Gastroesophageal sphincter (tissue), 4 donors: Measurements from ENCODE around the gene ATM. TPM values are rescaled to one million over a fixed set of nuclear protein-coding genes. Genes with fewer than 3 reads are reported as not detected.
"Not testable (repeated sequence)": the region's sequence is repeated elsewhere in the genome, so short reads cannot be mapped to it uniquely, and the experiment has no call there.

Experiments
- ATAC-seq: fragments of 150-250 bp; one replicate; pipeline ENCODE4 v1.9.1; 2016; ENCODE audit warnings: mild to moderate bottlenecking, moderate library complexity
- H3K27ac ChIP-seq, 4 donors: fragments of 200-600 bp; sonication (generic) in 3 of 4; 1 replicate in 3 of 4; 2 replicates in 1 of 4; pipeline ENCODE4 v1.5.1; 2016 to 2019
- H3K27me3 ChIP-seq: fragments of 200-600 bp; sonication (generic); one replicate; pipeline ENCODE4 v1.5.1; 2019
- H3K36me3 ChIP-seq, 2 donors: fragments of 200-600 bp; sonication (generic); one replicate each; pipeline ENCODE4 v1.5.1; 2019; ENCODE audit warnings: control low read depth in 1 of 2
- H3K4me1 ChIP-seq, 3 donors: fragments of 200-600 bp; sonication (generic); 1 replicate in 2 of 3; 2 replicates in 1 of 3; pipeline ENCODE4 v1.5.1; 2016 to 2019; ENCODE audit warnings: control low read depth in 2 of 3
- H3K4me3 ChIP-seq, 2 donors: fragments of 200-600 bp; sonication (generic); one replicate each; pipeline ENCODE4 v1.5.1; 2019; ENCODE audit warnings: mild to moderate bottlenecking in 1 of 2, moderate library complexity in 1 of 2
- H3K9me3 ChIP-seq, 3 donors: fragments of 200-600 bp; sonication (generic); one replicate each; pipeline ENCODE4 v1.5.1; 2017 to 2019; ENCODE audit warnings: control low read depth in 2 of 3
- EP300 ChIP-seq: sonication (generic); formaldehyde crosslinking; IDR thresholded peaks from one replicate; pipeline ENCODE4 v1.6.1; 2017; ENCODE audit warnings: antibody characterized with exemption, mild to moderate bottlenecking
- POLR2A ChIP-seq, 2 donors: fragments of 450-650 bp; IDR thresholded peaks; one replicate each; pipeline ENCODE4 v1.6.1; 2017; ENCODE audit warnings: antibody characterized with exemption in 2 of 2, mild to moderate bottlenecking in 2 of 2, moderate library complexity in 1 of 2
- POLR2AphosphoS5 ChIP-seq: sonication (generic); formaldehyde crosslinking; IDR thresholded peaks from one replicate; pipeline ENCODE4 v1.6.1; 2017; ENCODE audit warnings: antibody characterized with exemption
- WGBS, 2 donors: methylation state at CpG; one replicate each; pipeline ENCODE4 v1.1.5; 2018; ENCODE audit warnings: low coverage in 1 of 2; 5-methylcytosine and 5-hydroxymethylcytosine counted together
- total RNA-seq, 4 donors: library from RNA; depleted of rRNA; stranded (reverse); fragments of >200 nt; gene quantifications; one replicate each; pipeline ENCODE4 v1.1.0, GENCODE V29; 2016
- TF ChIP-seq, protein P1 (sequence below), 4 experiments: fragments of 200-600 bp in 2 of 4; fragments of 450-650 bp in 2 of 4; sonication (generic) in 1 of 4; IDR thresholded peaks; one replicate each; pipeline ENCODE4 v1.5.1; 2017 to 2019; ENCODE audit warnings: antibody characterized with exemption in 4 of 4, mild to moderate bottlenecking in 2 of 4, moderate library complexity in 2 of 4

ATM gene
- total RNA-seq, 4 donors from 2014 or later = 36.3 to 88.6 (median 50.2) TPM

DNA sequence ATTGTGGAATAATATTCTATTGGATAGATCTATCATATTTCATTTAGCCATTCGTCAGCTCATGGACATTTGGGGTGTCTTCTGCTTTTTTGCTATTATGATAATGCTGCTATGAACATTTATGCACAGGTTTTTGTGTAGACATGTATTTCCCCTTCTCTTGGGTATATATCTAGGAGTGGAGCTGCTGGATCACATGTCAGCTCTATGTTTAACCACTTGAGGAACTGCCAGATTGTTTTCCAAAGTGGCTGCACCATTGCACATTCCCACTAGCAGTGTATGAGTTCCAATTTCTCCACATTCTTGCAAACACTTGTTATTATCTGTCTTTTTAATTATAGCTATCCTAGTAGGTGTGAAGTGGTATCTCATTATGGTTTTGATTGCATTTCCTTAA lies 169.5 kb downstream of the ATM start:
- H3K27me3 ChIP-seq = no peaks in the 10 kb centered on the region
- no peak overlapping the region for H3K4me3 ChIP-seq
- TF ChIP-seq POLR2AphosphoS5 (no peak), EP300 (no peak), POLR2A (IDR thresholded peaks at IDR 0.05) (no peak)
- TF ChIP-seq, protein P1, sequence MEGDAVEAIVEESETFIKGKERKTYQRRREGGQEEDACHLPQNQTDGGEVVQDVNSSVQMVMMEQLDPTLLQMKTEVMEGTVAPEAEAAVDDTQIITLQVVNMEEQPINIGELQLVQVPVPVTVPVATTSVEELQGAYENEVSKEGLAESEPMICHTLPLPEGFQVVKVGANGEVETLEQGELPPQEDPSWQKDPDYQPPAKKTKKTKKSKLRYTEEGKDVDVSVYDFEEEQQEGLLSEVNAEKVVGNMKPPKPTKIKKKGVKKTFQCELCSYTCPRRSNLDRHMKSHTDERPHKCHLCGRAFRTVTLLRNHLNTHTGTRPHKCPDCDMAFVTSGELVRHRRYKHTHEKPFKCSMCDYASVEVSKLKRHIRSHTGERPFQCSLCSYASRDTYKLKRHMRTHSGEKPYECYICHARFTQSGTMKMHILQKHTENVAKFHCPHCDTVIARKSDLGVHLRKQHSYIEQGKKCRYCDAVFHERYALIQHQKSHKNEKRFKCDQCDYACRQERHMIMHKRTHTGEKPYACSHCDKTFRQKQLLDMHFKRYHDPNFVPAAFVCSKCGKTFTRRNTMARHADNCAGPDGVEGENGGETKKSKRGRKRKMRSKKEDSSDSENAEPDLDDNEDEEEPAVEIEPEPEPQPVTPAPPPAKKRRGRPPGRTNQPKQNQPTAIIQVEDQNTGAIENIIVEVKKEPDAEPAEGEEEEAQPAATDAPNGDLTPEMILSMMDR (IDR thresholded peaks at IDR 0.05) = no peak
- no peaks in the 10 kb centered on the region for H3K4me1 ChIP-seq
- no peak overlapping the region for H3K27ac ChIP-seq
- no peaks in the 10 kb centered on the region for H3K9me3 ChIP-seq
- WGBS, 2 donors = 86 to 89% methylated on average over 1 of the region's 1 CpG
- no peak for ATAC-seq
- no peaks in the 10 kb centered on the region for H3K36me3 ChIP-seq

DNA sequence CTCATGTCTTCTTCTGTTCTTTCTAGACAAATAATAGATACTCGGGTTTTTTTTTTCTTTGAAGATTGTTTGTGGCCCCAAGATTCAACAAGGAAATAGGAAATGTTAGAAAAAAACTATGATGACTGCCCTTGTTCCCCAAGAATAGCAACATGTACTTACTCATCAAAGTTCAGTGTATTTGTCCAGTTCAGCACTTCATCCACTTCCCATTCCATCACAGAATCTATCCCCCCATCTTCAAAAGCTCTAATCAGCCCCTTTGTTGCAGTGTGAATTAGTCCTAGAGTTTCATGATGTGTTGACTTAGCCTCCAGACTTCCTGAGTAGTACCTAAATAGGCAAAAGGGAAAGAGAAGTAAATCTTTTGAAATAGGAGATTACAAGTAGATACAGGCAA lies 170.2 kb downstream of the ATM start:
- 48 to 60% methylated on average over 1 of the region's 1 CpG for WGBS, 2 donors
- TF ChIP-seq EP300 (no peak), POLR2AphosphoS5 (no peak), POLR2A (IDR thresholded peaks at IDR 0.05) (no peak)
- TF ChIP-seq, protein P1 (IDR thresholded peaks at IDR 0.05) = no peak
- Histone ChIP-seq H3K9me3 (no peaks in the 10 kb centered on the region), H3K27ac (no peak overlapping the region), H3K27me3 (no peaks in the 10 kb centered on the region), H3K36me3 (no peaks in the 10 kb centered on the region), H3K4me3 (no peak overlapping the region), H3K4me1 (no peaks in the 10 kb centered on the region)
- ATAC-seq = no peak

DNA sequence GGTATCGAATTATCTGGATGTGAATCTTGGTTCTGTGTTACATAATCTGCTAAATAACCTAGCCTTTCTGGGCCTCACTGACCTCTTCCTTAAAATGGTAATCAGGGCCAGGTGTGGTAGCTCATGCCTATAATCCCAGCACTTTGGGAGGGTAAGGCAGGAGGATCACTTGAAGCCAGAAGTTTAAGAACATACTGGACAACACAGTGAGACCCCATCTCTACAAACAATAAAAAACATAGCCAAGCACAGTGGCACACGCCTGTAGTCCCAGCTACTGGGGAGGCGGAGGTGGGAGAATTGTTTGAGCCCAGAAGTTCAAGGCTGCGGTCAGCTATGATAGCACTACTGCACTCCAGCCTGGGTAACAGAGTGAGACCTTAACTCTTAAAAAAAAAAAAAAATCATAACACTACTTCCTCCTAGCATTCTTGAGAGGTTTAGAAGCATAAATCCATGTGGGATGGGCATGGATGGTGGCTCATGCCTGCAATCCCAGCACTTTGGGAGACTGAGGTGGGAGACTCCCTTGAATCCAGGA lies 171.9 kb downstream of the ATM start:
- TF ChIP-seq EP300 (no peak), POLR2A (IDR thresholded peaks at IDR 0.05) (no peak), POLR2AphosphoS5 (no peak)
- TF ChIP-seq, protein P1 (IDR thresholded peaks at IDR 0.05) = no peak
- no peak overlapping the region for H3K27ac ChIP-seq
- ATAC-seq = no peak
- H3K4me1 ChIP-seq = no peaks in the 10 kb centered on the region
- H3K36me3 ChIP-seq = no peaks in the 10 kb centered on the region
- WGBS, 2 donors = 83% methylated on average over 3 to 4 of the region's 4 CpGs
- H3K4me3 ChIP-seq = no peak overlapping the region
- H3K9me3 ChIP-seq = no peaks in the 10 kb centered on the region
- H3K27me3 ChIP-seq = no peaks in the 10 kb centered on the region

DNA sequence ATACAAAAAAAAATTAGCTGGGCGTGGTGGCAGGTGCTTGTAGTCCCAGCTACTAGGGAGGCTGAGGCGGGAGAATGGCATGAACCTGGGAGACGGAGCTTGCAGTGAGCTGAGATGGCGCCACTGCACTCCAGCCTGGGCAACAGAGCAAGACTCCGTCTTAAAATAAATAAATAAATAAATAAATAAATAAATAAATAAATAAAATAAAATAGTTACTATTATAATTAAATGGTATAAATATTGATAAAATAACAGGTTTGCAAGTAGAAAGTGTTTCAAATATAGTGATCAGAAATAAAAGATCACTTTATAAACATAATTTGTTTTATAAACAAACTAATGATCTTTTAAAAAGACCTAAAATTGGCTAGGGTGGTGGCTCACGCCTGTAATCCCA lies 173.8 kb downstream of the ATM start:
- not testable (repeated sequence) for H3K4me1 ChIP-seq, ATAC-seq, H3K27ac ChIP-seq, H3K9me3 ChIP-seq, H3K27me3 ChIP-seq, H3K36me3 ChIP-seq, H3K4me3 ChIP-seq
- 88 to 95% methylated on average over 4 to 6 of the region's 6 CpGs for WGBS, 2 donors

DNA sequence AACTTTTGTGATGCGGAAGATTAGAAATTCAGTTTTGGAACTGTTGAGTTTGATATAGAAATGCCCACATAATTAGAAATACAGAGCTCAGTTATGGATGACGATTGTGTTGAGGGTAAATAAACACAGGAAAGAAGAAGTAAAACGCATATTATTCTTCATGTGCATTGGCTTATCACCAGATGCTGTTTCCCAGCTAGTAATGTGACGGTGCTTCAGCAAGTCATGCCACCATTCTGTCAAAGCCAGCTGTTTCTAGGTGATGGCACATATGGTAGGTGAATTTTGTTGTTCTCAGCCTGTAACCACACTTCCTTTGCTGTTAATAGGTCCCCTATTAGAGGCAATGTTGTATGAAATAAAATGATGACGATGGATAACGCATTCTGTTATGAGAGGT lies 175.6 kb downstream of the ATM start:
- Histone ChIP-seq H3K4me3 (no peak overlapping the region), H3K27ac (no peak overlapping the region), H3K9me3 (no peaks in the 10 kb centered on the region), H3K4me1 (no peaks in the 10 kb centered on the region), H3K36me3 (no peaks in the 10 kb centered on the region), H3K27me3 (no peaks in the 10 kb centered on the region)
- TF ChIP-seq POLR2A (IDR thresholded peaks at IDR 0.05) (no peak), EP300 (no peak), POLR2AphosphoS5 (no peak)
- TF ChIP-seq, protein P1 (IDR thresholded peaks at IDR 0.05) = no peak
- 60 to 67% methylated on average over 5 to 6 of the region's 6 CpGs for WGBS, 2 donors
- no peak for ATAC-seq
